Measurements from ENCODE around the gene RAG1.

Gene RAG1

DNA sequence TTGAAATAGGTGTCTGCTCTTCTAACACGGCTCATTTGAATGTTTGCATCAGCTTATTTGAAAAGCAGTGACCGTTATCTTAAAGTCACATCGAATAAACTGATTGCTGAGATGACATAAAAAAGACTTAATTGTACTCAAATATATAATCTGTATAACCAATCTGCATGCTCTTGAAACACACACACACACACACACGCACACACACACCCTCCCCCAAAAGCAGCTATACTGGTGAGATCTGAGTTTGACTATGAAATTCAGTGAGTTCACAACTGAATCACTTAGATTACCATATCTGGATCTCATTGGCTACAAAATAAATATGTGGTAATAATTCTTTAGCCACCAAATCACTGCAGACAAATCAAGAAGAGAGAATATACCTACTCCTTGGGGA is 22.7 kb downstream of the RAG1 start:
- no peak for DNase-seq (ENCODE audit: low spot score)

DNA sequence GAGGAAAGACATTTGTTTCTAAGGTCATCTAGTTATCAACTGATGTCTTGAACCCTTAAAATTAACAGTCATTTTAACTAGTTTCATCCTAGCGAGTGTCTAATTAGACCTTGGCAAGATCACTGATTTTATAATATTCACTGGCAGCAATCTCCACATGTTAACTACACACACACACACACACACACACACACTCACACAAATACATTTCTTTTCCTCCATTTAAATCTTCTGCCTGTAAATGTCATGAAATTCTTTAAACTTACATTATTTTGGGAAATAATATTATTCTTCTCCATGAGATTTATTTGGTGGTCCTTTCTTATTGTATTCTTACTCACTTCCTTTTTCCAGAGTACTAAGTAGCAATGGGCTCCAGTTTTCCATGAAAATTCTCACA is 23.6 kb downstream of the RAG1 start:
- no peak for DNase-seq (ENCODE audit: low spot score)

DNA sequence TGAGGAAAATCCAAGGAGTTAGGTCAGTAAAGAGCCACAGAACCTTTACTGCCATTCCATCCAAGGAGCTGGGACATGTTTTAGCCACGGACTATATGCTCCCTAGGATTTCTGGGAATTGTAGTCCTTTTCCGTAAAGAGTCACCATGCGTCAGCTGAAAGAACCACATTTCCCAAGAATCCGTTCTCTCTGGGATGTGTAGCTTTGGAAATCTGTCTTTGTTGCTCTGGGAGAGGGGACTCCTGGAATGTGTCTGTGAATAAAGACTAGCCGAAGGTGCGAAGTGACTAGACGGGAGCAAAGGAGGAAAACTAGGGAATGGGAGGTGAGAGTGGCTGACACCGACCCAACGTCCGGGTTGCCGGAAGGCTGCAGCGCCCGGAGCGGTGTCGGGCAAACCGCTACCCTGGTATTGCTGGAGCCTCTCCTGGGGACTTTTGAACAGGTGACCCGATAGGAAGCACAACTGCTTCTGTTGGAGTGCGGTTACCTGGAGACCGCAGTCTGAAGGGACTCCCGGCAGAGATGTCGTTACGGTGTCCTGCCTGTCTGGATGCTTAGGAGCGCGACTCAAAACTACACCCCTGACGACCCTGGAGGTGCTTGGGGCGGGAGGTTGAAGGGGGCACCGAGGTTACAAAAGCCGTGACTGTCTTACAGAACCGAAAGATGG is 26.6 kb downstream of the RAG1 start, which contains the start of gene IFTAP:
Gene IFTAP (plus strand): TSS at position 187 of the 674 bp plus-strand sequence. CDS start 15,602 bp downstream, outside the sequence.
- peak; percentile 81 for DNase-seq (ENCODE audit: low spot score)

- DNase-seq (ENCODE audit: low spot score), result no peak
Observed at GRCh38 chr11:36596880-36597279, 29.1 kb downstream of the RAG1 start.

DNA sequence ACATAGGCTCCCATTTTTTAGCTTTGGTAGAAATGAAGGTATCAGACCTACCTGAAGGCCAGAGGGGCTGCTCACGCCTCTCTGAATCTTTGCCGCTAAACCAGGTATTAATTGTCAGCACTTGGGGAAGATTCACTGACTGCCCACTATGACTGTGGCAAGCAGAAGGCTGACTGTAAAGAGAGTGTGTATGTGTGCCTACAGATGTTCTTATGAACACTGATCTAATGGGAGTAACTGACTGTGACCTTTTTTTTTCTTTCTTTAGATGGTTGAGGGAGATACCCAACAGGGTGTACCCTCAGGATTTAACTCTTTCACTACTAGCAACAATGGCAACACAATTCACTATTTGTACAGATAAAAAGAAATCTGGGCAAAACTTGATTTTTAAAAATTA is 30.2 kb downstream of the RAG1 start, which contains the start of gene RAG2:
Gene RAG2 (minus strand): TSS at position 186 of the 400 bp plus-strand sequence. CDS start 4,068 bp downstream, outside the sequence.
- DNase-seq (ENCODE audit: low spot score), result no peak

GRCh38 chr11:36600180-36600579 is 32.4 kb downstream of the RAG1 start:
- no peak for DNase-seq (ENCODE audit: low spot score)

DNA sequence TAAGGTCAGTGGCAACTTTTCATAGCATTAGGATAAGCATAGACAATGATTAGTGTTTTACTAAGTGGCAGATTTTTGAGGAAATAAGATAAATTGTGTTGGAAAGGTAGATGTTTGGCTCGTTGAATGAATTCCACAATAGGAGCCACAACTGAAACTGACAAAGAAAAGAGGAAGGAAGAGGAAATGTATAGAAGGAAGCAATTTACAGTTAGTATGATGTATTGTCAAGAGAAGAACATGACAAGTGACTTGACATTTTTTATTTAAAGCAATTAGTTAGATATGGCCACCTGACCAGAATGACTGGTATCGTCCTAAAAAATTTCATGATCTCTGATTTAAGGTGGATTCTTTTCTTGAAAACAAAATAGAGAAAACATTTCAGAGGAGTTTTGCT is 33.3 kb downstream of the RAG1 start:
- DNase-seq (ENCODE audit: low spot score), result no peak

DNA sequence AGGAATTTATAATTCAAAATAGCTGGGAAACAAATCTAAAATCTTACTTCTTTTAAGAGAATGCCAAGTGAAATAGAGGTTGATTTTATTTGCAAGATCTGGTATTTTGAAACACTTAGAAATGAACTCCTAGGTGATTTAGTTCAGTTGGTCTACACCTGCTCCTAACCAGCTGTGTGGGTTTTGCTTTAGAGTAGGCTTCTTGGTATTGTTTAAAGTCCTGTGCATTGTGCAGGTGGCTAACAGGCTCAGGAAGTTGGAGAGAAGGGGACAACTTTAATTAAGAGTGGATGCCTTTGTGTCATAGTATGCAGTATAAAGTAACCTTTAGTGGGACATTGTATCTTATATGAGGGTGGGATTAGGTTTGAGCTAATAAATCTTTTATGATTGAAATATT is 34.3 kb downstream of the RAG1 start:
- no peak for DNase-seq (ENCODE audit: low spot score)

DNA sequence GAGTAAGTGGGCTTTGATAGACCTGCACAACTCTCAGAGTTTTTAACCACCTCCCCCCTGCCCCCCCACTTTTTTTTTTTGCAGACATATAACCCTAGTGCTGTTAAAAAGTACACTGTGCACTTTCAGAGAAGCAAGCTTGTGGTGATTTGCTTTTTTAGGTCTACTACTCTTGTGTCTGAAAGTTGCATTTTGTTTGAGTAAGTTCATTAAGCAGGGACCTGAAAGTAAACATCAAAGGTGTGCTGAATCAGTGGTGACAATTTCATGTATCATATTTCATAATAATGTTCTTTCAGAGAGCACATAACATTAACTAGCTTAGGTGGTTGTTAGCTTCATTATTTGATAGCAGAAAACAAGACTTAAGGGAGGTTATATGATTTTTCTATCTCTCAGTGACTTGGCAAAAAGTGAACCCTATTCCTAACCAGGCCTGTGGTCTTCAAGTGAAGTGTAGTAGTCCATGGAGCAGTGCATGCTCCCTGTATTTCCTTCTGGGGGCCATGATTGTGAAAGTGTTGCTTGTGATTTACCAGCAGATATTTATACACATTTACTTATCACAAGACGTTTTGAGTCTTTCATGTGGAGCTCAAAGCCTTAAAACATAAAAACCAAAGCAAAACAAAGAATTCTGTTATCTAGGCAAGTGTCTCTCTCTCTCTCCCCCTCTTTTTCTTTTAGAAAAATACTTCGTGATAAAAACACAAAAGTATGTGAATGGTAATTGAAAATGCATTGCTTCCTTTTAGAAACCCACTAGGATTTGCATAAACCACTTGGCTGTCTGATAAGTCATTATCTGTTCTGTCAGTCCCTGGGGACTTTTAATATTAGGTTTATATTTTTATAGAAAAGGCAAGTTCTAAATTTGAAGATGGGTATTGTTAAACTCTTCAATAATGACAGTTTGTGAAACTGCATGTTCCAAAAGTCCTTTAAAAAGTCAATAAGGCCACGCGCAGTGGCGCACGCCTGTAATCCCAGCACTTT is 37.7 kb downstream of the RAG1 start:
- DNase-seq (ENCODE audit: low spot score), result no peak

GRCh38 chr11:36608491-36609199 is 40.8 kb downstream of the RAG1 start:
- no peak for DNase-seq (ENCODE audit: low spot score)

GRCh38 chr11:36609383-36609782 is 41.6 kb downstream of the RAG1 start:
- DNase-seq (ENCODE audit: low spot score), result no peak

- DNase-seq (ENCODE audit: low spot score), result no peak
Observed at GRCh38 chr11:36615826-36616225, 48.0 kb downstream of the RAG1 start.

DNA sequence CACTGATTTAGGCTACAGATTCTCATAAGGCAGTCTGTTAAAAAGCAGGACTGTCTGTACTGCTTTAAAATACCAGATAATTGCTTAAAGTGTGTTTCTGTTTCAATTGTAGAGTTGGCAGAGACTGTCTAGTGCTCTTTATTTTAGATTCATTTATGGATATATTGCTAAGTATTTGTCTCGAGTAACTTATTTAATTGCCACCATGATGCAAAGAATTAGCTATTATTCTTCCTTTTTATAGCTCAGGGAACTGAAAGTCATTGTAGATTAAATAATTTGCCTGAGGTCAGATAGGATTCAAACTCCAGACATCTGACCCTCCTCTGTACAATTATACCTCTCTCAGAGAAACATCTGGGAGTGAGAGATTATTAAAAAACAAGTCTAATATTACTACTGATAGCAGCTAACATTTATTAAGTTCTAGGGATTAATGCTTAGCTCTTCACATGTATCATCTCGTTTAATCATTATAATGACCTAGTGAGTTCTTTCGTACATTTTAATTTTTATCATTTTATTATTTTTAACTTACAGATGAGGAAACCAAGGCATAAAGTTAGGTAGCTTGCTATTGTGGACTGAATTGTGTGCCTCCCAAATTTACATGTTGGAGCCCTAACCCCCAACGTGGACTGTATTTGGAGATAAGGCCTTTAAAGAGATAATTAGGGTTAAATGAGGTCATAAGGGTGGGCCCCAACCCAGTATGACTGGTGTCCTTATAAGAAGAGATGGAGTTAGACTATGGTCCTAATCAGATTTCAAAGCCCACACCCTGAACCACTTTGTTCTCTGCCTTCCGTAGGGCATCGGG is 49.9 kb downstream of the RAG1 start:
- DNase-seq (ENCODE audit: low spot score), result no peak

DNA sequence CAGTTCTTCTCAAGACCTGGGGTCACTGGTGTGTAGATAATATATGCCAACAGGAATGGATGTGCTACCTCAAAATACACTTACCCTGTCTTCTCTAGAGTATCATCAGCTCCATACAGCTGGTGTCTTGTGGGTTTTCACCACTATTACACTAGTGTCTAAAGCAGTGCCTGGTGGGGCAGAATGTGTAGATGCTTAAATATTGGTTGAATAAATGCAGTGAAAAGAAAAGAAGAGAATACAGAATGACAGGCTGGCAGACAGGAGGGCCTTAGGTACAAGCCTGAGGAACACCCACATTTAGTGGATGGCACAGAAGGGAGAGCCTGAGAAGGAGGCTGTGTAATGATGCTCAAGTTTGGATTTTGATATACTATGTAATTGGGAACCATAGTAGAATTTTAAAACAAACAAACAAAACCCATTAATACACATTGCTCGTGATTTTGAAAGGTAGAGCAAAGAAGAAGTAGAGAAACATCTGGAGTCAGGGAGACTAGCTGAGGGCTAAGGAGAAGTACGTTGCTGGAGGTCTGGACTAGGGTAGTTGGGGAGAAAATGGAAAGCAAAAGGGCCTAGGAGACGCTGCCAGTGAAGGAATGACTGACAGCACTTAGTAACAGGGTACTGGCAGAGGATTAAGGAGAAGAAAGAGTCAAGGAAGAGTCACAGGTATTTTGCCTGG is 50.7 kb downstream of the RAG1 start:
- DNase-seq (ENCODE audit: low spot score), result no peak

GRCh38 chr11:36619502-36619901 is 51.7 kb downstream of the RAG1 start:
- no peak for DNase-seq (ENCODE audit: low spot score)

DNA sequence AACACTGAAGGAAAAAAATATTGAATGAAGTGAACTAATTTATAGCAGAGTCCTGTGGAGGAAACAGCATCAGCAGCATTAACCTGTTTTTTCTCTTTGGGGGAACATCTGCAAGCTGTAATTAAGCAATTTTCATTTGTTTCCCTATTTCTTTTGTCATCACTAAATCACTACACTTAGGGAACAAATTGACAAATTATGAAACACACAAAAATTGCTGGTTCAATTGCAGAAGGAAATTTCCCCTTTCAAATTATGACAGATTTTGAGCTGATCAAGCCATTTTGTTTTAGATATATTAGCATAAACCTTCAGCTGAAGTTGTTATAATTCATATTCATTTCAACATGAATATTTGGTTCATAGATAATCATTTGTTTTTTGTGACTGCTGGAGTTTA is 52.4 kb downstream of the RAG1 start:
- DNase-seq (ENCODE audit: low spot score), result no peak

GRCh38 chr11:36622431-36623136 is 54.8 kb downstream of the RAG1 start:
- DNase-seq (ENCODE audit: low spot score), result peak; percentile 12

DNA sequence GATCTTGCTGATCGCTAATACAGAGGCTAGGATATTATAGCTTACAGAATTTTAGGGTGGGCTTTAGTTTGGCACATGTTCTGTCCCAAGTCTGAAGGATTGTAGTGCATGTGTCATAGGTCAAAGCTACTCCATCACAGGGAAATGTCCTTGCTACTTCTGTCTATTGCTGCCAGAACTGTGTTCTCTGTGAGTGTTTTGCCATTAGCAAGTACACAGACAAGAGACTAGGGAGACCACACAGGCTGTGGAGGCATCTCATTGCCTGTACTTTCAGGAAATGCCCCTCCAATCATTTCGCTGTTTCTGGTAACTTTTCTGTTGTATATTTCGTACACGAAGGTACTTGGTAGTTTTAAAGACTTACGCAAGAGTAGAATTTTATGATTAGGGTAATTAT is 55.7 kb downstream of the RAG1 start:
- no peak for DNase-seq (ENCODE audit: low spot score)

GRCh38 chr11:36627006-36627405 is 59.2 kb downstream of the RAG1 start:
- DNase-seq (ENCODE audit: low spot score), result no peak

- DNase-seq (ENCODE audit: low spot score), result no peak
Observed at GRCh38 chr11:36627471-36627870, 59.7 kb downstream of the RAG1 start.
